Urothelium cell line (cell line): ENCODE measurements around the gene GIPC2.
"Not testable (repeated sequence)": the region's sequence is repeated elsewhere in the genome, so short reads cannot be mapped to it uniquely, and the experiment has no call there.

ENCODE experiments used
- DNase-seq: peaks from one replicate; pipeline ENCODE4 v3.0.0; 2011; ENCODE audit warnings: low spot score, mixed read lengths
- FAIRE-seq: peaks from 2 replicates; lab custom pipeline; 2011; peaks lifted over from hg19 to GRCh38; lab: Jason Lieb, UNC

Gene GIPC2

DNA sequence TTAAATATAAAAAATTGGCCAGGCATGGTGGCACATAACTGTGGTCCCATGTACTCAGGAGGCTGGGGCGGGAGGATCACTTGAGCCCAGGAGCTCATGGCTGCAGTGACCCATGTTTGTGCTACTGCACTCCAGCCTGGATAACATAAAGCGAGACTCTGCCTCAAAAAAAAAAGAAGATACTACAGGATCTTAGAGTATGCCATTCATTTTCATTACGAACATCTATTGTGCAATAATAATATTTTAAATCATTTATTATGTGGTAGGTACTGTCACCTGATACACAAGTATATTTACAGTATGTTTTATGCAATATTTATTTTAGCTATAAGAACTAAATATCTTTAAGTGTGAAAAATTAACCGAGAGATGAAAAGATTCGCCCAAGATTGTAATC, 9.3 kb upstream of the GIPC2 start:
- DNase-seq (no peak), FAIRE-seq (no peak)

DNA sequence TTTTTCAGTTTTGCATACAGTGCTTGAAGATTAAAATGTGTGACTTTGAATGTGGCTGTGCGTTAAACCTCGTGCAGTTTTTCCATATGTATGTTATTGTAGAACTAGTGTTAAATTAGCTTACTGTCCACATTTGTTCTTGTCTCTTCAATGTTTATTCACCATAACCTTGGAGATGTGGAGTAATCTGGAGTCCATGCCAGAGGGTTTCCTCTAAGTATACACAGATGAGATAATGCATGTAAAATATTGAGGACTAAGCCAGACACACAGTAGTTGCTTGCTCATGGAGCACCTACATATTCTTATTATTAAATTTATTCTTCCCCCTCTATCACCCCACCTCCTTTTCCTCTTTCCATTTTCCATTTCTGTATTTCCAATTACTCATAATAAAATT, 7.7 kb upstream of the GIPC2 start:
- no peak for FAIRE-seq
- no peak for DNase-seq

DNA sequence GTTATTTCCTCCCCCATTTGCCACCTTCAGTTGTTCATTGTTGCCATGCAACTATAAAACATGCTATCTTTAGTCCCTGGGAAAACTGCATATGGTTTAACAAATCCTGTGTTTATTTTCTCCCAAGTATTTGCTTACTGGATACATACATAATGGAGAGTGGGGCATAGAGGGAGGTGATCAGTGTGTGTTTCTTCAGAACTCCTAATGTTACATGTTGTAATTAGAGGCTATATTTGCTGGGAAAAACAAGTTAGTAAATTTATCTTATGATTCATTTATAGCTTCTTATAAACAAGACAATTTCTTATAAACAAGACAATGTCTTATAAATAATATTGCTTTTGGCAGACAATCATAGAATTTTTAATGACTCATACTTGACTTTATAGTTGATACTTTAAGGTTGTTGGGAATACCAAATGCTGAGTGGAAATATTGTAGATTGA, 7.3 kb upstream of the GIPC2 start:
- no peak for DNase-seq
- no peak for FAIRE-seq

DNA sequence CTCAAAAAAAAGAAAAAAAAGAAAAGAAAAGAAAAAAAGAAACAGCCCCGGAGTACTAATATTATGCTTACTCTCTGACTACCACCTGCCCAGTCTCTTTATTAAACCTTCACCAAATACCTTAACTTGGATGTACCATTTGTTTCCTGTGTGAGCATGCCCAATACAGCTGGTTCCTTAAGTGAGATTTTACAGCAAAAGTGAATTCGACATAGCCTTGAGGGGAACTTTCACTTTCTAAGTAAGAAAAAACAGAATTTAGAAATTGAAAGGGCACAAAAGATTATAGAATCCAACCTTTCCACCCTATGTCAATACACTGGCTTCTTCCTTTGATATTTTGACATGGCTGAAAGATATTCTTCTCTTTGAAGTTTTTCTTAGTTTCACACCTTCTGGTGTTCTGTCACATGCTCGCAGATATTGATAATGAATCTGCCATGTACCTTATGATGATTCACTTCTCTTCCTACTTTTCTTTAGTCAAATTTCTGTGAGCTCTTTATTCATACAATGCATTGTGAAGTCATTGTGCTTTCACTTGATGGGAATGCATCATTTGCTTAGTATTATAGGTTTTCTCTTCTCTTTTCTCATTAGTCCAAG, 5.2 kb upstream of the GIPC2 start:
- no peak for DNase-seq

DNA sequence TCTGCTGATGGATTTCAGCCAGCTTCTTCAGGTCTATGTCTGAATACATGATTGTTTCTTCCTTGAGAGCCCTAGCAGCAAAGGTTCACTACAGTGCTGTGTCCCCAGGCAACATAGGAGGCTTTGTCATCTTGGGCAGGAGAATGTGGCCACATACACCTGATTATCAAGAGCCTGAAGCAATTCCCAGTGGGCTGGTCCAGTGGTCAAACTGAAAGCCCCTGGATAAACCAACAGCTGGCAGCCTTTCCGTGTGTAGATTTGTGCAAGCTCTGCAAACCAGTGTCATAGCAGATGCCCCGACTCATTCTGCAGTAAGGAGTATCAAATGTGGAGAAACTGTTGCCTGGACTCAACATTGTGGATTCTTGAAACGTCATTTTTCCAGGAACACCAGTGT, 2.3 kb upstream of the GIPC2 start:
- no peak for FAIRE-seq
- DNase-seq: no peak

More for the DNA sequence above, 5.2 kb upstream of the GIPC2 start:
- no peak for FAIRE-seq

DNA sequence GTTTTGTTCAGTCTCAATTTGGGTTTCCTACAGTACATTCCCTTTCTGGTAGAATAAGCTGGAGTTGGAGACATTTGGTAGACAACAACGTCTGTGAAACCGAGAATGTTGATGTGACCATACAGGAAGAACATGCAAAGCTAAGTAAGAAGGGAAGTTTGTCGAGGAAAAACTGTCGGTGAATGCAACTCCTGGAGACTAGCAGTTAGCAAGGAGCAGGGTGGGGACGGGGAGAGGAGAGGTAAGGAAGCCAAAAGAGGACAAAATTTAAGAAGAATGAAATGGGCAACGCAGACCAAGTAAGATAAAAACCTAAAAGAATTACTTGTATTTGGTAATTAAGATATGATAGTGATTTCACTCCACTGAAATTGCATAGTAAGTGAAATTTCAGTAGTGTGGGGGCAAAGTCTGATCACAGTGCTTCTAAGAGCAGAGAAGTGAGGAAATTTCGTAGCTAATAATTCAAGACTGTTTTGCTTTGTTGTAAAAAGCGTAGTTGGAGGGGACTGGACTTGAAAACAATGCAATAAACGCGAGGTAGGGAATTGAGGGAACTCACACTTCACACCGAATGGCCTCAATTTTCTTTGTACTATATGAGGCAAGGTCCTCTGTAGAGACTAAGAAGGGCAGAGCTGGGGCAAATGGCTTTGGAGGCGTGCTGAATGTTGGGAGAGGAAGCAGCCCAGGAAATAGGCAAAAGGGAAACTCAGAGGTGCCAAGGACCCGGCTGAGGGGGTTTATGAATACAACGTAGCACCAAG, 787 bp upstream of the GIPC2 start:
- no peak for DNase-seq
- FAIRE-seq: no peak

DNA sequence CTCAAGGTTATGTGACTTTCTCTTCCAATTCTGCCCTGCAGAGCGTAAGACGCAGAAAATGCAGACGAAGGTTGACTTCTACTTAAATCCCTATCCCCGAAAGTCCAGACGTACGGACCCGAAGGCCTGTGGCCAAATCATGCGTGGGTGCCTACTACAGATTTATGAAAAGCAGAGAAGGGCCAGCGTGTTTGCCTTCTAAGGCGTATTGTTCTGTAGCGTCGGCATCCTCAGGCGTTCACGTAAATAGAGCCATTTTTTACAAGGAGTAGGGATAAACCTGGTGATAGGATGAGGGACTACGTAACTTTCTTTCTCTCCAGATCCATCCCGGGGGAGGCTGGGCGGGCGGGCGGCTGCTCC, 222 bp upstream of the GIPC2 start:
- FAIRE-seq (no peak), DNase-seq (no peak)

DNA sequence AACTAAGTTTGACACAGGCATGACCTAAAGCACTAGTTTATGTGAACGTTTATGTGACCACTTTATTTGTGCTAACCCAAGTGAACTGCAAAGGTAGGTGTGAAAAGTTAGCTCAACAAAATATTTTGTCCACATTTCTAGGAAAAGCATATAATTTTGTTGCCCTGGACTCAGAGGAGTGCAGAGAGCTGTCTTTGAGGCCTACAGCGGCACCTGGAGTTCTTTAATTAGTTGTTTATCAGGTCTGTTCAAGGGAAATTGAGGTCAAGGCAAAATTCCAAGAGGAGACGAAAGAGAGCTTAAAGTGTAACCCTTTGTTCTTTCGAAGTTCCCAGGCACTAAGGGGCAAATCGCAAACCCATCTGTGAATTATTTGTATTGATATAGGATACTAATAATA, 1.3 kb downstream of the GIPC2 start:
- FAIRE-seq (no peak), DNase-seq (no peak)

DNA sequence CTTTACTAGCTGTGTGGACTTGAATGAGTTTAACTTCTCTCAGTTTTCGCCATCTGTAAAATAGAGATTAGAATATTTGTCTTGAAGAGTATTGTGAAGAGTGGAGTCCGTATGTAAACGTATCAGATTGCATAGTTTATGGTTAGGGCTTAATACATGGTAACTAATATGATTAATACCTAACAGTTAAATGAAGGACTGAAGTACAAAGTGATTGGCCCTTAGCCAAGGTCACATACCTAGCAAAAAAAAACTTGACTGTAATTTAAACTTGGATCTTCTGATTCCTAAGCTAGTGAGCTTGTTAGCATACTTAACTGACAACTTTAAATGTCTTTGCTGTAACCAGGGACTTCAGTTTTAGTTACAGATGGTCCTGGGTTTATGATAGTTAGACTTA, 1.9 kb downstream of the GIPC2 start:
- FAIRE-seq (no peak), DNase-seq (no peak)

DNA sequence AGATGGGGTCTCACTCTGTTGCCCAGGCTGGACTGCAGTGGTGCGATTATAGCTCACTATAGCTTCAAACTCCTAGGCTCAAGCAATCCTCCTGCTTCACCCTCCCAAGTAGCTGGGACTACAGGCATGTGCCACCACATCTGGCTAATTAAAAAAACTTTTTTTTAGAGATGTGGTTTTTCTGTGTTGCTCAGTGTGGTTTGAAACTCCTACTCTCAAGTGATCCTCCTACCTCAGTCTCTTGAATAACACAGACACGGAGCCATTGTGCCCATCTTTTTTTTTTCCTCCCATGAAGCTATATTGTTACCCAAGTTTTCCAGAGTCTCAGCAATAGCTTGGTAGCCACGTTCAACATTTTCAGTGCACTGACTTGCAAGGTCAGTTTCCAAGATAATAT, 2.7 kb downstream of the GIPC2 start:
- DNase-seq: no peak

DNA sequence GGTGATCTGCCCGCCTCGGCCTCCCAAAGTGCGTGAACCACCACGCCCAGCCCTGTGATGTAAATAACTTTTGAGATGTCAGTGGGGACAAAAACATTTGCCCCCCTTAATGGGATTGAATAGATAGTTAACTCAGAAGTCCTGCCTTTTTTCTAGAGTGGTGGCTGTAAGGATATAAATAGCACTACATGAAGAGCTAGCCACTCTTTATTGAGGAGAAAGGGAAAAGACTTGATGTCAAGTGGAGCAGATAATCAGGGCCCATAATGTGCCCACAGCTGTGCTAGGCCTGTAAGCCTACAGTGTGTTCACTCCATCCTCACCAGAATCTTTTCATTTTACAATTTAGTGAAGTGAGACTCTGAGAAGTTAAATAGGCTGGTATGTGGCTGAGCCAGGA, 3.6 kb downstream of the GIPC2 start:
- DNase-seq (no peak), FAIRE-seq (no peak)

More for the DNA sequence above, 2.7 kb downstream of the GIPC2 start:
- no peak for FAIRE-seq

DNA sequence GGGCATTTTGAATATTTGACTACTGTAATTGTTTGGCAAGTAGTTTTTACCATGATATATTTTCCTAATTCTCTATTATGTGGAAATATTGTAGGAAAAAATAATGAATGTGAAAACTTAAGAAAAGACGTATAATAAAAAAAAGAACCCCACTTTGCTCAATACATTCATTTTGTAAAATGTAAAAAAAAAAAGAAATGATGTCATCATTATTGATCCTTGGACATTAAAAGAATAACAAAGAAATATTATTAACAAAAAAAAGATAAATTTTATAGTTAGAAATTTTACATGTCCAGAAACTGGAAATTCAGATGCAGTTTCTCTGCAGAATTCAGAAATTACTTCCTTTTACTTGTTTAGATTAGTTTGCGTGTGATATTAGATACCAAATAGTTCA, 5.2 kb downstream of the GIPC2 start:
- FAIRE-seq (no peak), DNase-seq (no peak)

DNA sequence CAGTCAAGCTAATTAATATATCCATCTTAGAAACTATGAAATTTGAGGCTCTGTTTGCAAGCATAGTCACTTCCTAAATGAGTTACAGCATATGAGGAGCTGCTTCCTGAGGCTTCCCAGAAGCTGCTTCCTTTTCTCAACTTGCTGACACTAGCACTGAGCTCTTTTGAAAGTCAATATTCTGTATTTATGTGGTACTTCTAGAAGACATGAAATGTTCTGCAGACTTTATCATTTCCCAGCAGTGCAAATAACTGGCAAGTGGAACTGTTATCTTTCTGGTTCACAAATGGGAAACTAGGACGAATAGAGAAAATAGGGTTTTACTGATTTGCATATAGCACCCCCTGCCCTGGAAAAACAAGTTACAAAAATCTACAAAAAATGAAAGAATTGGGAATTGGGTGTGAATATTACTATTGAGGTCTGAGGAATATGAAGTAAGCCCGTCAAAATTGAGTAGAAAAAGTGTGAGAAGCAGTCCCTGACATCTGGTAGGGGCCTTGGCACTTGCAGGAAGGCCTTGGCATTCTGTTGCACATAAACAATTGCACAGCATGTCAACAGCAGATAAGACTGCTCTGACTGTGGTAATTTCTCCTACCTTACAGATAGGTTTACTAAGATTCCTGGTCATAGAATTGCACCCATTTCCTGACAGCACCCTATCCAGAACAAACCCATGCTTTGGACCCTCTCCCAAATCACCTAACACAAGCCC, 7.1 kb downstream of the GIPC2 start:
- FAIRE-seq (no peak), DNase-seq (no peak)

DNA sequence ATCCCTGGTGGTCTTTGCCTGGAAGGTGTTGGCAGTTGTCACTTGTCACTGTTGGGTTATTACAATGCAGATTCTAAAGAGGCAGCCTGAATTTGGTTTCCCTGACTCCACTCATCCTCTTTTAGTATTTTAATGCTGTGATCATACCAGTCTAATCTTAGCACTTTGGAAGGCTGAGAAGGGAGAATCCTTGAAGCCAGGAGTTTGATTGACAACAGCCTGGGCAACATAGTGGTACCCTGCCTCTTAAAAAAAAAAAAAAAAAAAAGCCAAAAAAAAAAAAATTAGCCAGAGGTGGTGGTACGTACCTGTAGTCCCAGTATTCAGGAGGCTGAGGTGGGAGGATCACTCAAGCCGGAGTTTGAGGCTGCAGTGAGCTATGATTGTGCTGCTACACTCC, 7.7 kb downstream of the GIPC2 start:
- DNase-seq (no peak), FAIRE-seq (no peak)

DNA sequence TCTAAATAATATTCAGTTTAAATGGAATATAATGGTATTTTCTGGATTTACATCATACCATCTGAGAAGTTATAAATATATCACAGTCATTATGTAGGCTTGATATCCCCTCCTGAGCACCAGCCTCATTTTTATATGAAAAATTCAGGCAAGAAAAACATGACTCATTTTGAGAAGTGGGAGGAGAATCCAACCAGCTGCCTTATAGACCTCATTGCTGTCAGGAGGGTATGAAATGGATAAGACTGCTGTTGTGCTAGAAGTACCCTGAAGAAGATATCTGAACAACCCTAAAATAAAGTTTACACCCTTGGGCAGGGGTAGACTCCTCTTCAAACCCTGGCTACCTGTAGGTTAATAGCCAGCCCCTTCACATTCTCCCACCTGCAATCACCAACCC, 8.8 kb downstream of the GIPC2 start:
- DNase-seq (no peak), FAIRE-seq (no peak)

DNA sequence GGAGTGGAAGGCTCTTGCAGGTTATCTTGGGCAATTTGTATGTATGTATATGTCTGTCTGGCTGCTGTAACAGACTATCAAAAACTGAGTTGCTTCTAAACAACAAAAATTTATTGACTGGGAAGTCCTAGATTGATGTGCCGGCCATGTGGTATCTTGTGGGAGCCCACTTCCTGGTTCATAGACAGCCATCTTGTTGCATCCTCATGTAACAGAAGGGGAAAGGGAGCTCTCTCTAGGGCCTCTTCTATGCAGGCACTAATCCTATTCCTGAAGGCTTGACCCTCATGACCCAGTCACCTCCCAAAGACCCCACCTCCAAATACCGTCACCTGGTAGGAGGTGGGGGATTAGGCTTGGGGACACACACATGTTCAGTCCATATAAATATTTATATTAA, 9.2 kb downstream of the GIPC2 start:
- FAIRE-seq (no peak), DNase-seq (no peak)

DNA sequence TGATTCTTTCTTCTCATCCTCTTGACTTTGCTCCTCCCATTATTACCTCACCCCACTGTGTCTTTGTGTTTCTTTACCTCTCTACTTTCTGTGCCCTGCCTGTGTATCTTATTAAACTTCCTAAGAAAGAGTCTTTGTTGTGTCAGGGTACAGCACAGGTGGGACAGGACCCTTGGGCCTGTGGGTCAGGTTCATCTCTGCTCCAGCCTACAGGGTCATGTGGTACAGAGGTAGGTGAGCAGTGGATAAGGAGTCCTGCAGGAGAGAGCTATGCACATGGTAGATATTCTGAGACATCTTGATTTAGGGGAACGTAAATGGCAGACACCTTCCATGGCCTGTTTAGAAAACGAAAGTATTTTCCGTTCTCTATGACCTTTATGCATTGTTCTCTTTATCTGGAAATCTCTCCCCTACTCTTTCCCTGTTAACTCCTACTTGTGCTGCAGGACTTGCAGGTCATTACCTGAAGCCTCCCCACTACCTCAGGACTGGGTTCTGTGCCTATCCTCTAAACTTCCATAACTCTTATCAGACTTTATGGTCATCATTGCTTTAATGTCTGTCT, 9.9 kb downstream of the GIPC2 start:
- FAIRE-seq (no peak), DNase-seq (no peak)

DNA sequence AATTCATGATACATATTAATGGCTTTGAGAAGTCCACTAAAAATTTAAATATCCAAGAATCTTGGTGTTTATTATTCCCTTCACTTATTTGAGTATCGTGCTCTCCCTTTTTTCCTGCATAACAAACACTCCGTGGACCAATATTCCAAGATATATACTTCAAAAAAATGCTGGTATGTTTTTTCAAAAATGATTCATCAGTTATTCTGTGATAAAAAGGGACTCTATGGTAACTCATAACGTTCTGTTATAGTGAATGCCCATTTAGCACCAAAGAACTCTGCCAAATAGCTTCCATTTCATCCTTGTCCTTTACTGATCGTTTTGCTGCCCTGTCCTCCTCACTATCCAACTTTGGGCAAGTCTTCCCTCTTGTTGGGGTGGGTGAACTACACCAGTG, 12.9 kb downstream of the GIPC2 start:
- no peak for DNase-seq
- no peak for FAIRE-seq

DNA sequence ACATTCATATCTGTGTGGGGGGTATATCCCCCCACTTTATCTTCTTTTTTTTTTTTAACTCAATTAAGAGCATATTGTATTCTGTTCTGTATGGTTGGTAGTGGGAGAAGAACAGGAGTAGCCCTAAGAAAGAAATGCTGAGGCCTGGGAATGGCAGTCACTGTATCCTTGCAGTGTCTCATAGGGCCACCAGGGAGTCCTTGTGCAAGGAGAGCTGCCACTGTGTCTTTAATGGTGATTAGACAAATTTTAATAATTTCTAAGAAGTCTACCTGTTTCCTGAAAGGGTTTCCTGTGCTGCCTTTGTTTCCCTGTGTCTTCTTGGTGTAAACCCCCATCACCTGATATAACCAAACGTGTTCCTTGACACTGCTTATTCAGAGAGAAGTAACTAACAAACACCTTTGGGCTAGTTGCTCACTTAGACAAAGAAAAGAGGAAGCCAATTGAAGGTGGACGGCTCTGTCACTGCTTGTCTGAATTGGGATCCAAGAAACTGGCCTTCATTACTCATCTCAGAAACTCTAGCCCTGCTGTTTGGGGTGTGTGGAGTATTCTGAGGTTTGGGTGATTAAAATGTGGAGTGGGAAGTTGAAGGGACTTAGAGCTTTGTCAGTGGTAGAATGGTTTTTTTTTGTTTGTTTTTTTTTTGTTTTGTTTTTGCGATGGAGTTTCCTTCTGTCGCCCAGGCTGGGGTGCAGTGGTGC, 15.2 kb downstream of the GIPC2 start:
- no peak for DNase-seq
- no peak for FAIRE-seq

DNA sequence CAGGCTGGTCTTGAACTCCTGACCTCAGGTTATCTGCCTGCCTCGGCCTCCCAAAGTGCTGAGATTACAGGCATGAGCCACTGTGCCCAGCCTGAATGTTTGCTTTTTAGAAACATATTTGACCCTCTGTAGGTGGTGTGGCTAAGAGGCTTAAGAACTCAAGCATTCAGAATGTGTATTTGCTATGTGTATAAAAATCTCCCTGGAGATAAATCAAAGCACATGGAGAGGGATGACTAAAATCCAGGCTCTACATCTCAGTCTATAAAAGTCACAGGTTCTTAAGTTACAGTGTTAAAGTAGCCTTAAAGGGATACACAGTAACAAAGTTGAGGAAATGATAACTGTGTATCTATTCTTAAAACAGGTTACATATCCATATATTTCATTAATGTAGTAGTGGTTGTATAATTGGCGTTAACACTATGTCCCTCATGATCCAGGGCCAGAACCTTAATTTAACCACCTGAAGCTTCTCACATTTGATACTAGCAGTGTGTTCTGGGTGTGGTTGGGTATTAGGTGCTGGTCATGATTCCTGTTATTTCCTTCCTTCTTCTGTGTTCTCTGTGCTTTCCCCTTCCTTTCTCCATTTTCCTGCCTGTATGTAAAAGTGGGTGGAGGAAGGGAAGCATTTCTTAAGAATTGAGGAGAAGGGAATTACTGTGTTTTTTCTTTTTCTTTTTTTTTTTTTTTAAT, 16.2 kb downstream of the GIPC2 start:
- FAIRE-seq (no peak), DNase-seq (no peak)

DNA sequence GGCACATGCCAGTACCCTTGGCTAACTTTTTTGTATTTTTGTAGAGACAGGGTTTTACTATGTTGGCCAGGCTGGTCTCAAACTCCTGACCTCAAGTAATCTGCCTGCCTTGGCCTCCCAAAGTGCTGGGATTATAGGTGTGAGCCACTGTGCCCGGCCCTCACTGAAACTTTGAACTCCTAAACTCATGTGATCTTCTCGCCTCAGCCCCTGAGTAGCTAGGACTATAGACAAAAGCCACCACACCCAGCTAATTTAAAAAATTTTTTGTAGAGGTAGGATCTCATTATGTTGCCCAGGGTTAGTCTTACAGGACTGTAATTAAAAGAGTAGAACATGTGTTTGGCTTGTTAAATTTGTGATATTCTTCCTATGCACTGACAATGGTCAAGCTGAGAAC, 19.1 kb downstream of the GIPC2 start:
- not testable (repeated sequence) for FAIRE-seq, DNase-seq
